Measurements from ENCODE around the gene INPP5A.

INPP5A gene

DNA sequence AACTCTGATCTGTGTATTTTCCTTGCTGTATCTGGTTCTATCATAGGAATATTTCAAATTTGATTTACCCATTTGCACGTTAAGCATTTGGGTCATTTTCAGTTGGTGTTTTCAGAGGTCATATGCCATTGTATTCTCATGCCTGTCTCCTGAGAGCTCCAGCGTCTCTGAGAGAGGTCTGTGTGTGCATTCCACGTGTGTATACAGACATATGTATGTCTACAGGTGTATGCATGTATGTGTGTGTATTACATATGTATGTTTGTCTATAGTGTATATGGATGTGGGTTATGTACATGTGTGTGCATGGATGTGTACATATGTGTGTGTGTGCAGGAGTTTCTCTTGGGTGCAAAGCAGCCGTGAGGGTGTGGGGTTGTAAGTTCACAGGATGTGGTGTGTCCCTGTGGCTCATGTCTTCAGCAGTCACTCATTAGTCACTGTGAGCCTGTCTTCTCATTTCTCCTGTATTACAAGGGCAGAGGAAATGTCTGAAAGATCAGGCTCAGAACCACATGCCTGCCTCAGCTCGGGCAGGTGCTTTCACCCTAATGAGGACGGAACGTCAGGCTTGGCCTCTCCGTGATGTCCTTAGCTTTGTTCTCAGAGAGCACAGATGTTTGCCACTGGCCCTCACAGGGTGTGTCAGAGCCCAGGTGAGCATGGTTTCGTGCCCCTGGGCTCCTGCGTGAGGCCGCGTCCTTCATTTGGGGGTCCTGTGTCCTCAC is 146.7 kb downstream of the INPP5A start:
- peak; percentile 34 for DNase-seq

DNA sequence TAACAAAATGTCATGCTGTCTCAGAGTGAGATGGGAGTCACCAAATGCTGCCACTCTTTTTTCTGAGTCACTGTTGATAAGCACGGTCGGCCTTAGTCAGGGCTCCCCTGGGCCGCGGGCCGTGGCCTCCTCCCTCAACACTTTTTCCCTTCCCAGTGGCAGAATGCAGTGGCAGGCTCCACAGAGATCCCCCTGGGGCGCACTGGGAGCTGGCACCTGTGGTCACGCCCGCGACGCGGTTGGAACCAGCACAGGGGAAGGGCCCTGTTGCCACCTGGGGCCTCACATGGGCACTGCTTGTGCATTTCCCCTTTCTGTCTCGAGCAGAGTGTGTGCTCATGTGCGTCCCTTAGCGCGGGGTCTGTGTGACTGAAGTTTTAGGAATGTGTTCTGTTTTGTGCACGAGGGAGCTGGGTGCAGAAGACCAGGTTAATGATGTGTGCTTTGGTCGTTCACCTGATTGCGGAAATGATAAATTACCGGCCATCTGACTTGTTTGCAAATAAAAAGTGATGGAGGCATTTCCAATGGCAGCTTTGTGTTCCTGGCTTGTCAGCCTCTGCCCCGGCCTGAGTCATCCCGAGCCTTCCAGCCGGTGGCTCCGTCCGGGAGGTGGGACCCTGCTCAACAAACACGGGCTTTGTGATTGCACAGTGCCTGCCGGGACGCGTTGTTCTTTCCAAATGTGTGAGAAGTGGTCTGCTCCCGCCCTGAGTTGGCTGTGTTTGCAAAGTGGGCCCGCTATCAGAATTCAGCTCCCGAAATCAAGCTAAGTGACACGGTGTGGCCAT is 147.7 kb downstream of the INPP5A start:
- DNase-seq: no peak

DNA sequence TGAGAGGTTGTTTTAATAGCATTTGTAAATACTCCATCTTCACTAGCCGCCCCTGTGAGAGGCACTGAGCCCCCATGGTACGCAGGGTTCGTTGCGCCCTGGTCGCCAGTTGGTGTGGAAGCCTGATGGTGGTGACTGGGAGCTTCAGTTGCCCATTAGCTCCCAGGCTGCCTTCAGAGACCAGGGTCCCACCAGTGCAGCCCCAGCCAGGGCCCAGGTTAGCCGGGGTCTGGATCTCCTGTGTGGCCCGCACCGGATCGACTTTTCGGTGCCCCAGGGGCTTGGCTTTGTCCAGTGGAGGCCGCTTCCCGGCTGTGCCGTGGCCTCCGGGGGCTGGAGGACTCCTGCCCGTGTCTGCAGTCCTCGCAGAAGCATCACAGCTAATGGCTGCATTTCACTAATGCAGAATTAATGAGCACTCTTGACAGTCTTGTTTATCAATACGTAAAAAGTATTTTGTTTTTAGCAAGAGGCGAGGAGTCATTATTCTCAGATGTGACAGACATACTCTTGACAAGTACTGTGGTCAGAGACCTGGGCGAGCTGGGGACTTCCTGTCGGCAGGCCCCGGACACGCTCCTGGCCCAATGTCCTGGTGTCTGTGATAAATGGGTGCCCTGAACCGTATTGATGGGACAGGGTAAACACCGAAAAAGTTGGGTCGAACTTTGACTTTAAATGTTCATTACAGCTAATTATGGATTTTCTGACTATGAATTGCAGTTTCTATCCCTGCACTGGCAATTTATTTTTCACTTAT is 148.5 kb downstream of the INPP5A start:
- no peak for DNase-seq

DNA sequence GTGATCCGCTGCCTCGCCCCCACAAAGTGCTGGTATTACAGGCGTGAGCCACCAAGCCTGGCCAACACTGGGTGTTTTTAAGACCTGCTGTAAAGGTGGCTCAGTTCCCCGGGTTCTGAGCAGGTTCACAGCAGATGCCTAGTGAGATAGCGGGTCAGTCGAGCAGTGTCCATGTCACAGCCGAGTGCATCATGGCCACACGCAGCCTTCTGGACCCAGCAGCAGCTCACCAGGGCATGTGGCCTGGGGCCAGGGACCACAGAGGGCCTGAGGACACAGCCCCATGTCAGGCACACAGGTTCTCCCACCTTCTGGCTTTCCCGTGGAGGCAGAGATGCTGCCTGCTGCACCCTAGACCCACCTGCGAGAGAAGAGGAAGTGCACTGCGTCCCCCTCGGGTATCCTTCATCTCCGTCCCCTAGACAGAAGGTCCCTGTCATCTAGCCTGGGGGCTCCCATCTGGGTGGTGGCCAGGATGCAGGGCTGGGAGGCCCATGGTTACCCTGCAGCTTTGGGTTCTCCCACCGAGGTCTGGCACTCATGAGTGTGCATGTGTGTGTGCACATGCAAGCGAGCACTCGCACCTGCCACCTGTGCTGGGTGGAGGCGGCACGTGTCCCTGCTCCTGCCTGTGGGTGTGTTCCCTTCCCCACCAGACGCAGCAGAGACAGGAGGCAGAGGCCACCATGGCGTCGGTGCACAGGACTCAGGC is 149.8 kb downstream of the INPP5A start:
- no peak for DNase-seq

DNA sequence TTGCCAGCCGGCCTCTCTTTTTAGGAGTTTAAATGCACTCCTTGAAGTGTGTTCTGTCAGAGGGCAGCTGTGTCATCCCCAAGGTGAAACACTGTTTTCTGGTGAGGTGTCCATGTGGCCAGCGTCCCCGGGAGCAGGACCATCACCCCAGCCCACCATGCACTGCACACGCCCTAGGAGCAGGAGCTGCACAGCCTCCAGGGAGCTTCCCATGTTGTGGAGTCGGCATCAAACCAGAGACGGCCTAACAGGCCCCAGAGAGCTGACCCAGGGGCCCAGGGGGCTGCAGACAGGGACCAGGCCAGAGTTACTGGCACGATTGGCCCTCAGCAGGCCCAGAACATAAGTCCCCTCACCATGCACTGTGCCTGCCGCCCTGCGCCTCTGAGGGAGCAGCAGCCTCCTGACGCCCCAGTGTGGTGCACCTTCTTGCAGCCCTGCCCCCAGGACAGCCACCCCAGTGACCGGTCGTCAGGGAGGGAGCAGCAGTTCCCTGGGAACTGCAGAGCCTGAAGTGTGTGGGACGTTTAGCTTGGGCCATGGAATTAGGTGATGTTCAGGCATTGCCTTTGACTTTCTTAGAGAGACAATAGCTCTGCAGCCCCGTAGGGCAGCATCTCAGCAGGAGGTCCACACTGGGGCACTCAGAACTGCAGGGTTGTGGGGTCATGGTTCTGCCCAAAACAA is 150.4 kb downstream of the INPP5A start:
- DNase-seq: no peak

DNA sequence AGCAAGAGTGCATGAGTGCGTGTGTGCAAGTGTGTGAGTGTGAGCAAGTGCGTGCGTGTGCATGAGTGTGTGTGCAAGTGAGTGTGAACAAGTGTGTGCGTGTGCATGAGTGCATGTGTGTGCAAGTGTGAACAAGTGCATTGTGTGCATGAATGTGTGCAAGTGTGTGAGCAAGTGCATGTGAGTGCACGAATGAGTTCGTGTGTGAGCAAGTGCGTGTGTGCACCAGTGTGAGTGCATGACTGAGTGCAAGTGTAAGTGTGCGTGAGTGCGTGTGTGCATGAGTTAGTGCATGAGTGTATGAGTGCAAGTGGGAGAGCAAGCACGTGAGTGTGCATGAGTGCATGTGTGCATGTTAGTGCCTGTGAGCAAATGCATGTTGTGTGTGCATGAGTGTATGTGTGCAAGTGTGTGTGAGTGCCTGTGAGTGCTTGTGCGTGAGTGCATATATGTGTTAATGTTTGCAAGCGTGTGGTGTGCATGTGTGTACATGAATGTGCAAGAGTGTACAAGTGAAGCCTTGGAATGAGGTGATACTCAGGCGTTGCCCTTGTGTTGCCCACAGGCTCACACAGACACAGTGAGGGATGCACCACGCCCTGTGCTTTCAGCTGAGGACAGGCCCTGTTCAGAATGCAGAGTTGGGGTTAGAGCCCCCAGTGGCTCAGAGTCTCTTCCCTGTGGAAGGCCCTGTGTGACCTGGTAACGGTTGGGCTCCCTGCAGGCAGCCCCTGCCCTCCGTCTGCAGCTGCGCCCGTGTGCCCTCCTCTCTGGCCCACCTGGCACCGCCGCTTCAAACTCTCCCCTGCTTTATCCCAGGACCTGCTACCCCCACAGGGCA is 151.2 kb downstream of the INPP5A start:
- no peak for DNase-seq

DNA sequence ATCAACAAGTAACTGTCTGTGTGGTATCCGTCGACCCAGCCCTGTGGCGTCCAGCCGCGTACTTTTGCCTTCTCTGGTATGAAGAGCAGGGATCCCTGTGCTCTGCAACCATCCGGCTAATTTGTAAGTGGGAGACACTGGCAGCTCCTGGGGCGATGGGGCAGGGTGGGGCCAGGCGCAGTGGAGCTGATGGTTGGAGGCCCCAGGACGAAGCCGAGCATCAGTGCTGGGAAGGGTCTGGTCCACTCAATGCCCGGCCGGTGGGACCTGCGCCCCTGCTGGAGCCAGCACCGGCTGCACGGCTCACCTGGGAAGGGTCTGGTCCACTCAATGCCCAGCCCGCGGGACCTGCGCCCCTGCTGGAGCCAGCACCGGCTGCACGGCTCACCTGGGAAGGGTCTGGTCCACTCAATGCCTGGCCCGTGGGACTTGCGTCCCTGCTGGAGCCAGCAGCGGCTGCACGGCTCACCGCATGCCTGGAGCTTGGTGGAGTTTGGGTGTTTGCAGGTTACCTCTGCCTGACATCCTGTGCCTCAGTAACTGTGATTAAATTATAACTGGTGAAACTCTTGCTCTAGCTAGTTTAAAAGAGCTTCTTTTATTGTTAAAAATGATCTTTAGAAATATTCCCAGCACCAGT is 152.3 kb downstream of the INPP5A start:
- no peak for DNase-seq

DNA sequence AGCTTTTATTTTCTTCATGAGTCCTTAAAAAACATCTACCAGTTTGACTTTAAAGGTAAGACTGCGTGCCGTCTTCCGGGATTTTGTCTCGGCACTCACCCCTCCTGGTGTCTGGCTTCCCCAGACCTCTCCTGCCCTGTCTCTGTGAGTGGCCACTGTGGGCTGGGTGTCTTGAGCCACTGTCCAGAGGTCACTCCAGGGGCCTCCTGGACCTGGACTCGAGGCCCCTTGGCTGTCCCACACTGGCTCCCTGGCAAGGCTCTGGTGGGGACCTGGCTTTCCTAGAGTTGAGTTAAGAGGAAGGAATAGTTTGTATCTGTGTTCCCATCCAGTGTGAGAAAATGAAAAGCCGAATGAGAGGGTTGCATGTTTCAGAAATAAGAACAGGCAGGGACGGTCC is 152.8 kb downstream of the INPP5A start:
- DNase-seq: no peak

GRCh38 chr10:132690821-132691610 is 153.4 kb downstream of the INPP5A start:
- DNase-seq: no peak

GRCh38 chr10:132691711-132692153 is 154.1 kb downstream of the INPP5A start:
- no peak for DNase-seq

DNA sequence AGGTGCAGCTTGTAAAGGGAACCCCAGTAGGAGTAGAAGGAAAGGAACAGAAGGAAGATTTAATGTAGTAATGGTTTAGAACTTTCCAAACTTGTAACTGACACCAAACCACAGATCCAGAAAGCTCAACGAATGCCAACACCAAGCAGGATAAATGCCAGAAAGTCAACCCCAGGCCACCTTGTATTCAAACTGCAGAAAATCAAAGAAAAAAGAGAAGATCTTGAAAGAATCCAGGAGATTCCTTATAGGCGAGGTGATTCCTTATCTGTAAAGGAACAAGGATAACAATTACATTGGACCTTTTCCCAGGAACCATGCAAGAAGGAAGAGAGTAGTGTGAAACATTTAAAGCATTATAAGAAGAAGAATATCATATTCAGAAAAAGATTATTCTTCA is 154.7 kb downstream of the INPP5A start:
- DNase-seq: no peak

- DNase-seq: no peak
These were observed 156.1 kb downstream of the INPP5A start for GRCh38 chr10:132693676-132694075.

DNA sequence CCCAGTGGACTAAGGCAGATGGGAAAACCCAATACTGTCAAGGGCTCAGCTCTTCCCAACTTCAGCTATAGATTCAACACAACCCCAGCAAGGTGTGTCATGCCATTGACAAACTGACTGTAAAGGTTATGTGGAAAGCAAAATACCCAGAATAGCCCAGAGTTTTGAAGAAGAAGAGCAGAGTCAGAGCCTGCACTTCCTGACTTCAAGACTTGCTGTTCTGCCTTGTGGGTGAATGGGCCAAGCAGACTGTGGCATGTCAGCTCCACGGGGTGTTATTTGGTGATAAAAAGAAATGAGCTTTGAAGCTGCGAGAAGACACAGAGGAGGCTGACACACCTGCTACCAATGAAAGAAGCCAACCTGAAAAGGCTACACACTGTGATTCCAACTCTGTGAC is 158.6 kb downstream of the INPP5A start:
- DNase-seq: no peak

- no peak for DNase-seq
These were observed 159.4 kb downstream of the INPP5A start for GRCh38 chr10:132696728-132697577.

DNA sequence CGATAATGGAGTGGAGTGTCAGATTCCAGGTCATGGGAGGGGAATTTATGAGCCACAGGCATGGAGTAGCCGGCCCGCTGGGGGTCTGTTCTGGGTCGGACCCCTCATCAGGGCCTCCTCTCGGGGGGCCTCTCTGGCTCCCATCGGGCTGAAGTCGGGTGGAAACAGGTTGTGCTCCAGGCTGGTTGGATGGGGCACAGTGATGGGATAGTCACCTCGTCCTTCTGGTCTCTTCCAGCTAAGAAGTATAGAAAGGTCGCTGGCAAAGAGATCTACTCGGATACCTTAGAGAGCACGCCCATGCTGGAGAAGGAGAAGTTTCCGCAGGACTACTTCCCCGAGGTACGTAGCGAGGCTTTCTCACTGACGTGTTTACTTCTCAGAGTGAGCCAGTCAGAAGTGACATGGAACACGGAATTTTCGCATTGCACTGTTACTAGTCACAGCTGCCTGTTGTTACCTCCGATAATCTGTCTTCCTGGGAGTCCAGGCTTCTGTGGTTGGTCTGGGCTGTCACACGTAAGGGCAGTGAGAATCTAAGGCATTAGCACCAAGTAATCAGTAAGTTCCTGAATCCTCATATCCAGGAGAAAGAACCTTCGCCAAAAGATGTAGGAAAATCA is 160.1 kb downstream of the INPP5A start:
- no peak for DNase-seq

- DNase-seq: no peak
These were observed 160.7 kb downstream of the INPP5A start for GRCh38 chr10:132698211-132698751.

DNA sequence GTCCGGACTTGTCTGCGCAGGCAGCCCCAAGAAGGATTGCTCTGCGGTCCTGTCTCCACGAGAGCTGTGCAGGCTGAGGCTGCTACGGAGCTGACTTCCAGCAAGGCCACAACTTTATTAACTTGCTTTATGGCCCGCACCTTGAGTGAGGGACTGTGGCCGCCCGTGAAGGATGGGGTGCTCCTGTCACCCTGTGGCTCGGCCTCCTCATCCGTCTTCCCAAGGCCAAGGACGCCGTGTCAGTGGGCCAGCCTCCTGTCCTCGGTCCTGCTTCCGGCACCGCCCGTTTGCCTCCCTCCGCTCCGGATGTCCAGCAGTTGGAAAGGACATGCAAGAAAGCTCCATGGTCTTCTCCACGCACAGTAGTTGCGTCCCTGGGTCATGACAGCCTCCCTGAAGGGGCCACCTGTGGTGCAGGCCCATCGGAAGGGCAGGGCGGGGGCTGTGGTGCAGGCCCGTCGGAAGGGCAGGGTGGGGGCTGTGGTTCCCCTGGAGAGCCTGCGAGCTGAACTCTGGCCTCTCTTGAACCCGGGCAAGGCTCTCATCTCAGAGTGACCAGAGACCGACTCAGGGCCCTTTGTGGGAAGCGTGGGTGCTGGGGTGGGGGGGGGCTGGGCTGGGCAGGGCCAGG is 161.3 kb downstream of the INPP5A start:
- no peak for DNase-seq
